Nephron (organoid): ENCODE data around the gene KRT17.
"Not testable (repeated sequence)": the region's sequence is repeated elsewhere in the genome, so short reads cannot be mapped to it uniquely, and the experiment has no call there.

Experiments
- H3K27ac Mint-ChIP-seq, 3 experiments: 2 replicates each; pipeline ENCODE4 v1.8.0; 2020; ENCODE audit warnings: mixed read lengths in 3 of 3, mild to moderate bottlenecking in 2 of 3, moderate library complexity in 1 of 3
- H3K27me3 Mint-ChIP-seq: 2 replicates; pipeline ENCODE4 v1.8.0; 2021; ENCODE audit warnings: low read depth, mild to moderate bottlenecking, moderate library complexity, mixed read lengths
- H3K36me3 Mint-ChIP-seq: 2 replicates; pipeline ENCODE4 v1.8.0; 2020; ENCODE audit warnings: low read depth, mixed read lengths
- H3K4me1 Mint-ChIP-seq: 2 replicates; pipeline ENCODE4 v1.8.0; 2020; ENCODE audit warnings: mixed read lengths
- H3K4me3 Mint-ChIP-seq, 3 experiments: 2 replicates each; pipeline ENCODE4 v1.8.0; 2020; ENCODE audit warnings: mild to moderate bottlenecking in 3 of 3, mixed read lengths in 3 of 3, moderate library complexity in 2 of 3
- H3K9me3 Mint-ChIP-seq: 2 replicates; pipeline ENCODE4 v1.8.0; 2020; ENCODE audit warnings: mixed read lengths
- TF ChIP-seq, protein P1 (sequence below), 3 experiments: fragments of 200-600 bp; sonication (generic); IDR thresholded peaks; one replicate each; pipeline ENCODE4 v1.5.0; 2021; ENCODE audit warnings: antibody characterized with exemption in 3 of 3; ENCODE audit not compliant: unreplicated experiment in 3 of 3

Gene KRT17

DNA sequence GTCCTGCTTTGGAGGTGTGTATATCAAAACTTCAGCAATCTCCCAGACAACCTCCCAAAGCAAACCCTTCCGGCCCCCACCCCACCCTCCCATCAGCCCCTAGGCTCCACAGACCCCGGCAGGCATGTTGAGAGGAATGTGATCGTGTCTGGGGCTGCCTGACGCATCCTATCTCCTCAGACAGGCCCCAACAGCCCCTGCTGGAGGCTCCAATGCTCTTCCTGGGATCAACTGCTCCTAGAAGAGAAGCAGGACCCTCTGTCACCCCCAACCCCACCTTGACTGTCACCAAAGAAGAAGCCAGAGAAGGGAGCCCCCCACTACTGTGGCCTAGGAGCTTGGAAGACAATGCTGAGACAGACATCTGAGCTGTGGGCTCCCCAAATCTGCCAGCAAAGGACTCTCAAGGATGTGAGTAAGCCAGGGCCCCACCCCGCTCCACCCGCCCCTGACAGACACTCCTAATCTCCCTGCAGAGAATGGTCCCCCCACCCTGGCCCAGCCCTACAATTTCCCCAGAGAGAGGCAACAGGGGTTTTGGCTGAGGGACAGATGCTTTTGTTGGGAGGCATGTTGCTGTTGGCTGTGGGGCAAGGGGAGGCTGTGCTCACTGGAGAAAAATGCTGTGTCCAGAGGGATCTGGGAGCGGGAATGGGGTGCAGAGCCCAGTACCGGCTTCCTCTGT lies 36.1 kb downstream of the KRT17 start:
- TF ChIP-seq, protein P1, sequence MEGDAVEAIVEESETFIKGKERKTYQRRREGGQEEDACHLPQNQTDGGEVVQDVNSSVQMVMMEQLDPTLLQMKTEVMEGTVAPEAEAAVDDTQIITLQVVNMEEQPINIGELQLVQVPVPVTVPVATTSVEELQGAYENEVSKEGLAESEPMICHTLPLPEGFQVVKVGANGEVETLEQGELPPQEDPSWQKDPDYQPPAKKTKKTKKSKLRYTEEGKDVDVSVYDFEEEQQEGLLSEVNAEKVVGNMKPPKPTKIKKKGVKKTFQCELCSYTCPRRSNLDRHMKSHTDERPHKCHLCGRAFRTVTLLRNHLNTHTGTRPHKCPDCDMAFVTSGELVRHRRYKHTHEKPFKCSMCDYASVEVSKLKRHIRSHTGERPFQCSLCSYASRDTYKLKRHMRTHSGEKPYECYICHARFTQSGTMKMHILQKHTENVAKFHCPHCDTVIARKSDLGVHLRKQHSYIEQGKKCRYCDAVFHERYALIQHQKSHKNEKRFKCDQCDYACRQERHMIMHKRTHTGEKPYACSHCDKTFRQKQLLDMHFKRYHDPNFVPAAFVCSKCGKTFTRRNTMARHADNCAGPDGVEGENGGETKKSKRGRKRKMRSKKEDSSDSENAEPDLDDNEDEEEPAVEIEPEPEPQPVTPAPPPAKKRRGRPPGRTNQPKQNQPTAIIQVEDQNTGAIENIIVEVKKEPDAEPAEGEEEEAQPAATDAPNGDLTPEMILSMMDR (IDR thresholded peaks at IDR 0.05; ENCODE audit: unreplicated experiment in 3 of 3), result no peak
- Mint-ChIP-seq H3K4me1 (no peaks in the 10 kb centered on the region), H3K36me3 (no peaks in the 10 kb centered on the region), H3K4me3 (no peak overlapping the region), H3K27ac (no peak overlapping the region), H3K27me3 (peaks cover 15% of the 10 kb centered on the region), H3K9me3 (no peaks in the 10 kb centered on the region)

DNA sequence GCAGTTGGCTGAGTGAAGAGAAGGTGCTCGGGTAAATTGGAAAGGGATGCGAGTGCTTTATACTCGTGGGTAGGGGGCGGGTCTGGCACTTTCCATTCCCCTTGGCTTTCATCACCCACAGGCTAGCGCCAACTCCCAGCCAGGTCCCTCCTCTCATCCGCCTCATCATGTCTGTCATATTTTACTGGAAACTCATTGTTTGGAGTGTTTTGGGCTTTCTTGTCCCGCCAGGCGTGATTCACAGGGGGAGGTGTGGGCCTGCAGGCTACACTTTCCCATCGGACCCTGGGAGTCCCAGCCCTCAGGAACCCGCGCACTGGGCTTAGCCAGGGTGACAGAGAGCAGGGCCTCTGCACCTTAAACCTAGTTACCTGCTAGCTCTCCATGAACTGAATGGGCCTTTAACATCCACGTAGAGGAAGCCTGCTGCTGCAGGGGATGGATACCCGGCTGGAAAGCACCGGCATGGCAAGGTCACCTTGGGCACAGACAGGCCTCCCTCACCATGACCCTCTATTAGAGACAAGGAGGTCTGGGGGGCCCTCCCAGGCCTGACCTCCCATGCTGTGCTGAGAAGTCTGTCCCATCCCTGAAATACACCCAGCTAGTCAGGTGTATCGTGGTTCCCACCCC lies 37.4 kb downstream of the KRT17 start, which contains the start of gene KRT14:
Gene KRT14 (minus strand): TSS at position 33 of the 633 bp plus-strand sequence. CDS start 61 bp downstream, outside the sequence.
- Mint-ChIP-seq H3K4me3 (no peak within 1 kb of the TSS), H3K27ac (no peak within 1 kb of the TSS), H3K4me1 (no peaks in the 10 kb centered on the region), H3K27me3 (peaks cover 25% of the 10 kb centered on the region), H3K9me3 (no peaks in the 10 kb centered on the region), H3K36me3 (no peaks in the 10 kb centered on the region)
- TF ChIP-seq, protein P1 (IDR thresholded peaks at IDR 0.05; ENCODE audit: unreplicated experiment in 3 of 3), result no peak

DNA sequence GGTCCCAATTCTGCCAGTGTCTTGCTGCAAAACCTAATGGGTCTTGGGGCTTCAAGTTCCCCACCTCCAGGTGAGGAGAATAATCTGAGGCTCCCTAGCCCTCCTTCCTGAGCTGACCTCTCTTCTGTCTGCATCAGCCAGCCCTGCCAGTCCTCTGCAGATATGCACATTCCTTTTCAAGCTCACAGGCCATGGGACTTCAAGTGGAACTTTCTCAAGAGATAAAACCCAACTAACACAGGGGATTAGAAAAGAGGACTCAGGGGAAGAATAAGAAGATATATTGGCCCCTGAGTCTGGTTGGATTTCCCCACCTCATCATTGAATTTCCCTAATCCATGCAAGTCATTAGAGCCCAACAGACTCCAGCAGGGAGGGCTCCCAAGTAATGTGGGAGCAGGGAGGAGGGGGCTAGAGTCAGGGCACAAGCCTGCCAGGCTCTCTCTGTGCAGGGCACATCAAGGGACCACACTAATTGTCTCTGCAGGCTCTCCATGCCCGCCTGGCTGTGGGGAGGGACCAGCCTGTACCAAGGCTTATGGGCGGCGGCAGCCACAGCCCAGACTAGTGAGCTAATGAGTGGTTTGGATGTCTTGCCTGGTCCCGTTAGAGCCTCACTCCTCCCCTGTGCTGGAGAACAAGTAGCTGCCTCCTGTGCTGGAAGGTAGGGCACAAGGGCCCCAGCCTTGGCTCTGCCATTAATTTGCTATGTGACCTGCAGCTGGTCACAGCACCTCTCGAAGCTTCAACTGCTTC lies 38.9 kb downstream of the KRT17 start:
- peaks cover 36% of the 10 kb centered on the region for H3K27me3 Mint-ChIP-seq
- no peaks in the 10 kb centered on the region for H3K4me1 Mint-ChIP-seq
- H3K9me3 Mint-ChIP-seq, result no peaks in the 10 kb centered on the region
- no peaks in the 10 kb centered on the region for H3K36me3 Mint-ChIP-seq
- TF ChIP-seq, protein P1 (IDR thresholded peaks at IDR 0.05; ENCODE audit: unreplicated experiment in 3 of 3), result no peak
- H3K27ac Mint-ChIP-seq, result no peak overlapping the region
- H3K4me3 Mint-ChIP-seq, result no peak overlapping the region

DNA sequence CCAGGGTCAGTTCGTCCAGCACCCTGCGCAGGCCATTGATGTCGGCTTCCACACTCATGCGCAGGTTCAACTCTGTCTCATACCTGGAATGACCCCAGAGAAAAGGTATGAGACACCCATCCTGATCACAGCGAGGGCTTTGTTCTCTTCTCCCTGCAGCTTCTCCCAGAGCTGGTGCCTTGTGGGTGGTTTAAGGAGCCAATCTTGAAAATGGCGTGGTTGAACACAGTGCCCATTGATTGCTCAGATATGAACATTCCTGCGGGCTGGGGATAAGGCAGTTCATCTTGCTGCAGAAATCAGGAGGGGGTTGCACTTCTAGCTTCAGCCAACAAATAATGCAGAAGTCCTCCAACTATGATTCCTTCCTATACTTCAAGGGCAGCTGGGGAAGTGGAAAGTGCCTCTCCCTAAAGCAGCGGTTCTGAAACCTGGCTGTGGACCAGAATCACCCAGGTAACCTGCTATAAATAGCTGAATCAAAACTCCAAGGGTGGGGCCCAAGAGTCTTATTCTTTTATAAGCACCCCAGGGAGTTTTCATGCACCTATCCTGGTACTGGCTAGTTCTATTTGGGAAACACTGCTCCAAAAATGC lies 39.9 kb downstream of the KRT17 start:
- H3K9me3 Mint-ChIP-seq, H3K4me3 Mint-ChIP-seq, H3K4me1 Mint-ChIP-seq, H3K27ac Mint-ChIP-seq, H3K36me3 Mint-ChIP-seq: not testable (repeated sequence)
- H3K27me3 Mint-ChIP-seq, result peaks cover 45% of the 10 kb centered on the region

DNA sequence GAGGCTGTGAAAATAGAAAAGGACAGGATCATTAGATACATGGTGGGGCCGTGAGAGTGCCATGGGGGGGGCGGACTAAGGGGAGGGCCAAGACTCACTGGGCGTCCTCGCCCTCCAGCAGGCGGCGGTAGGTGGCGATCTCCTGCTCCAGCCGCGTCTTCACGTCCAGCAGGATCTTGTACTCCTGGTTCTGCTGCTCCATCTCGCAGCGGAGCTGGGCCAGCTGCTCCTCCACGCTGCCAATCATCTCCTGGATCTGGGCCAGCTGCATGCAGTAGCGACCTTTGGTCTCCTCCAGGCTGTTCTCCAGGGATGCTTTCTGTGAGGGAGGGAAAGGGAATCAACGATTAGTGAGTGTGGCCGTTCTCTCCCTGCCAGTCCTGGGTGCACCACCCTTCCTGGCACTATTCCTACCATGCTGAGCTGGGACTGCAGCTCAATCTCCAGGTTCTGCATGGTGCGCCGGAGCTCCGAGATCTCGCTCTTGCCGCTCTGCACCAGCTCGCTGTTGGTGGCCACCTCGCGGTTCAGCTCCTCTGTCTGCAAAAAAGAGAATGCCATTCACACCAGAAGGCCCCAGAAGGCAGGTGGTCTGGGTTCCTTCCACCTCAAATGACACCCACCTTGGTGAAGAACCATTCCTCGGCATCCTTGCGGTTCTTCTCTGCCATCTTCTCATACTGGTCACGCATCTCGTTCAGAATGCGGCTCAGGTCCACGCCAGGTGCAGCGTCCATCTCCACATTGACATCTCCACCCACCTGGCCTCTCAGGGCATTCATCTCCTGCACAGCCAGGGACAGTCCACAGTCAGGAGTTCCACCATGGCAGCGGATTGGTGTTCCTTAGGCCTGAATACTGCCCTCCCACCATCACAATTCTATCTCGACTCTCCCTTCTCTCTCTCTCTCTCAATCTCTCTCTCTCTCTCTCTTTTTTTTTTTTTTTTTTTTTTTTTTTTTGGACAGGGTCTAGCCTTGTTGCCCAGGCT lies 40.9 kb downstream of the KRT17 start:
- H3K36me3 Mint-ChIP-seq, result no peaks in the 10 kb centered on the region
- no peak overlapping the region for H3K27ac Mint-ChIP-seq
- TF ChIP-seq, protein P1 (IDR thresholded peaks at IDR 0.05; ENCODE audit: unreplicated experiment in 3 of 3), result no peak
- no peak overlapping the region for H3K4me3 Mint-ChIP-seq
- peaks cover 51% of the 10 kb centered on the region for H3K27me3 Mint-ChIP-seq
- H3K4me1 Mint-ChIP-seq, result peaks cover 4% of the 10 kb centered on the region
- no peaks in the 10 kb centered on the region for H3K9me3 Mint-ChIP-seq

DNA sequence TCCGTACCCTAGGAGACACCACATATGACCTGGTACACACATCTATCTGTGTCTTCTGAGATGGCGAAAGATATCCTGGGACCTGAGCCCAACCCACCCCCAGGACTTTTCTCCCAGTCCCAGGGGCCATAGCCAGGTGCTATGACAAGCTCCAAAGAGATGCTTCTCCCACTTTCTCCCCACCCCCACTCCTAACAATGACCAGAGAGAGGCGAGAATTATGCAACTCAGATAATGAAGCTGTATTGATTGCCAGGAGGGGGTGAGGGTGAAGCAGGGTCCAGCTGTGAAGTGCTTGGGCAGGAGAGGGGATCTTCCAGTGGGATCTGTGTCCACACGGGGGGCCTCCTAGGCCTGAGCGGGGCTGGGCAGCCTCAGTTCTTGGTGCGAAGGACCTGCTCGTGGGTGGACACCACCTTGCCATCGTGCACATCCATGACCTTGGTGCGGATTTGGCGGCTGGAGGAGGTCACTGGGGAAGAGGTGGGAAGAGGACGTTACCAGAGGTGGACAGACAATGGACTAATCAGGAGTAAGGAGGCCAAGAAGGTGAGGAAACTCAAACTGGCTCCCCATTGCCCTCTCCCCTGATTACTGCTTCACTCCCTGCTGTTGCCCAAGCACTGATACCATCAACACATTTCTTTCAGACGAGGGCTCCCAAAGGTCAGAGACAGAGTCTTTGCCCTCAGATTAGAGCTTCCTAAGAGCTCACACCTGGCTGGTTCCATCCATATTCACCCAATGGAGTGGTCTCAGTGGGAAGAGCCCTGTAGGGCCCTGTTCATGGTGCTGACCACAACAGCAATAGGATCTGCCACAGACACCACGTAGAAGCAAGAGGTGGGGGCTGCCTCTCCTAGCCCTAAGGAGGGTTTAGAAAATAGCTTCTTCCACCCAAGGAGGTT lies 42.1 kb downstream of the KRT17 start:
- not testable (repeated sequence) for H3K4me3 Mint-ChIP-seq, H3K27ac Mint-ChIP-seq, H3K9me3 Mint-ChIP-seq, H3K36me3 Mint-ChIP-seq, H3K4me1 Mint-ChIP-seq
- H3K27me3 Mint-ChIP-seq, result peaks cover 52% of the 10 kb centered on the region
